ENCODE data around the gene ICAM5. TPM values are rescaled to one million over a fixed set of nuclear protein-coding genes. Genes with fewer than 3 reads are reported as not detected.
A peak's percentile ranks its signal among the peaks of the same experiment; 100 is the strongest.

The ICAM5 gene
- total RNA-seq, 3 donors from 2014 or later = 0.69 to 1.4 (median 0.73) TPM

- DNase-seq (no peak), ATAC-seq (no peak)
- intact Hi-C loops (cut with DNase I, micrococcal nuclease) = no loop called here
- TF ChIP-seq, protein P1, sequence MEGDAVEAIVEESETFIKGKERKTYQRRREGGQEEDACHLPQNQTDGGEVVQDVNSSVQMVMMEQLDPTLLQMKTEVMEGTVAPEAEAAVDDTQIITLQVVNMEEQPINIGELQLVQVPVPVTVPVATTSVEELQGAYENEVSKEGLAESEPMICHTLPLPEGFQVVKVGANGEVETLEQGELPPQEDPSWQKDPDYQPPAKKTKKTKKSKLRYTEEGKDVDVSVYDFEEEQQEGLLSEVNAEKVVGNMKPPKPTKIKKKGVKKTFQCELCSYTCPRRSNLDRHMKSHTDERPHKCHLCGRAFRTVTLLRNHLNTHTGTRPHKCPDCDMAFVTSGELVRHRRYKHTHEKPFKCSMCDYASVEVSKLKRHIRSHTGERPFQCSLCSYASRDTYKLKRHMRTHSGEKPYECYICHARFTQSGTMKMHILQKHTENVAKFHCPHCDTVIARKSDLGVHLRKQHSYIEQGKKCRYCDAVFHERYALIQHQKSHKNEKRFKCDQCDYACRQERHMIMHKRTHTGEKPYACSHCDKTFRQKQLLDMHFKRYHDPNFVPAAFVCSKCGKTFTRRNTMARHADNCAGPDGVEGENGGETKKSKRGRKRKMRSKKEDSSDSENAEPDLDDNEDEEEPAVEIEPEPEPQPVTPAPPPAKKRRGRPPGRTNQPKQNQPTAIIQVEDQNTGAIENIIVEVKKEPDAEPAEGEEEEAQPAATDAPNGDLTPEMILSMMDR (IDR thresholded peaks at IDR 0.05) = no peak
- Histone ChIP-seq H3K36me3 (ENCODE audit: low read depth) (peaks cover 17% of the 10 kb centered on the region), H3K4me1 (ENCODE audit: low read depth) (peaks cover 20% of the 10 kb centered on the region), H3K4me3 (no peak overlapping the region), H3K9me3 (no peaks in the 10 kb centered on the region)
These were observed 38.0 kb downstream of the ICAM5 start for GRCh38 chr19:10327793-10328192.

GRCh38 chr19:10328558-10329429 is 39.0 kb downstream of the ICAM5 start:
- peaks cover 14% of the 10 kb centered on the region for H3K4me1 ChIP-seq (ENCODE audit: low read depth)
- no peak for ATAC-seq
- DNase-seq = no peak
- H3K36me3 ChIP-seq (ENCODE audit: low read depth) = peaks cover 17% of the 10 kb centered on the region
- intact Hi-C loops (cut with DNase I, micrococcal nuclease) = no loop called here
- no peak overlapping the region for H3K4me3 ChIP-seq
- no peaks in the 10 kb centered on the region for H3K9me3 ChIP-seq
- TF ChIP-seq, protein P1 (IDR thresholded peaks at IDR 0.05) = no peak

- no peak for DNase-seq
- no peak for ATAC-seq
- intact Hi-C loops (cut with DNase I, micrococcal nuclease) = no loop called here
- Histone ChIP-seq H3K4me1 (ENCODE audit: low read depth) (peaks cover 14% of the 10 kb centered on the region), H3K9me3 (no peaks in the 10 kb centered on the region), H3K4me3 (no peak overlapping the region), H3K36me3 (ENCODE audit: low read depth) (peaks cover 17% of the 10 kb centered on the region)
- TF ChIP-seq, protein P1 (IDR thresholded peaks at IDR 0.05) = no peak
These were observed 39.8 kb downstream of the ICAM5 start for GRCh38 chr19:10329555-10329954.

DNA sequence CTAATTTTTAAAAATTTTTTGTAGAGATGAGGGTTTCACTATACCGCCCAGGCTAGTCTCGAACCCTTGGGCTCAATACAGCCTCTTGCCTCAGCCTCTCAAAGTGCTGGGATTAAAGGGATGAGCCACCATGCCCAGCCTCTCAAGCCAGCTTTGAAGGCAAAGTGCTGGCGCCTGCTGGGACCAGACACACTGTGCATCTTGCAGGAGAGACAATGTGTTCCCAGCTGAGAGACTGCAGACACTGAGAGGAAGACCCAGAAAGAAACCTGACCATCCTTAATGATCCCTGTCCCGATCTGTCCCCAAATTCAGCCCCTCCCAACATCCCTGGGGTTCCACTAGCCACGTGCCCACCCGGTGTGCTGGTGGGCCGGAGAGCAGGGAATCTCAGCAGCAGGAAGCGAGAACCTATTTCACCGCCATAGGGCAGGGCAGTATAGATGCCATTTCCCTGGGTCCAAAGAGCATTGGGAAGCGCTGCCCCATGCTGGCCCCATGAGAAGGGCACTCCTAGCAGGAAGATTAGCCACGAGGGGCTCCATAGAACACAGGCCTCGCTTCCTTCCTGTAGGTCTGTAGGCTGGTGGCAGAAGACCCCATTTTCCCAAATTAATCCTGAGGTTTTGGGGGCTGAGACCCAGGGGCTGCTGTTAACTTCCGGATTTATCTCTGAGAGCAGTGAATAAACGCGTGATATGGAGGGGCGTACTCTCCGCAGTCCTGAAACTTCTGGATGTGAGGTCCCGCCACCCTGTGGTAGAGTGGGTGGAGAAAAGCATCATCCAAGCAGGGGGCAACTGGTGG is 42.6 kb downstream of the ICAM5 start:
- peak overlapping the region; percentile 75 for H3K4me3 ChIP-seq
- H3K9me3 ChIP-seq = no peaks in the 10 kb centered on the region
- intact Hi-C loops (cut with DNase I, micrococcal nuclease) = no loop called here
- ATAC-seq (peak; percentile 54), DNase-seq (peak in 2 of 3 donors; percentile 70 to 71)
- H3K36me3 ChIP-seq (ENCODE audit: low read depth) = peaks cover 11% of the 10 kb centered on the region
- H3K4me1 ChIP-seq (ENCODE audit: low read depth) = peaks cover 19% of the 10 kb centered on the region
- TF ChIP-seq, protein P1 (IDR thresholded peaks at IDR 0.05) = no peak

DNA sequence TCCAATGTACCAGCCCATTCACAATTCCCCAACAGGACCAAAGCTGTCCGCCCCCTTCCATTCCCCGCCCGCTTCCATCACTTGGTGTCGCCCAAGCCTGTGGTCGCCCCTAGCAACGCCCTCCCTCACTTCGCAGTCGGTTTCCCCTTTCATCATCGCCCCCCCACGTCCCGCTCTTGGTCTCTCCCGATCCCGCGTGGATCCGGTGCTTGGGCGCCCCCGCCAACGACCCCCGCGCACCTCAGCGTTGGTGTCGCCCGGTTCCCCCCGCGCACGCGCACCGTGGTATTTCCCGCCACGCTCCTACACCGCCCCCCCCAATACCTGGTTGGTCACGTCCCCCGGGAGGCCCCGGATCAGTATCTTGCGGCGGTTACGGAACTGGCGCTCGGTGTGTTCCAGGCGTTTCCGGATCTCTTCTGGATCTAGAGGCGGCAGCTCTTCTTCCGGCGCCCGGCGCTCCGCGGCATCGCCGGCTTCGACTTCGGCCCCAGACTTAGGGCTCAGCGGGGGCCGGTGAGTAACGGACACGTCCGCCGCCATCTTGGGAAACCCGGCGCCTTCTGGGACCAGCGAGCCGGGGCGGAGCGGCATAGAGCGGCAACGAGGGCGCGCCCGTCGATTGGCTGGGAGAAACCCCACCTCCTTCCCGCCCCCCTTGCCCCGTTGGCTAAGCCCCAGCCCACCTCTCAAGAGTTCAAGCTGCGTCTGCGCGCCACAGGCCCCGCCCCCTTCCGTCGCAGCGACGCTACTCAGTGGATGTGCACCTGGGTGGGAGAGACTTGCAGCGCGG is 43.4 kb downstream of the ICAM5 start, which contains the start of gene RAVER1:
Gene RAVER1 (minus strand): TSS at position 565 of the 793 bp plus-strand sequence. CDS start 22 bp downstream, at position 543.
- intact Hi-C loops (cut with DNase I, micrococcal nuclease) = no loop called here
- ATAC-seq = peak; percentile 90
- Histone ChIP-seq H3K4me3 (peak within 1 kb of the TSS; percentile 75), H3K4me1 (ENCODE audit: low read depth) (peaks cover 19% of the 10 kb centered on the region), H3K9me3 (no peaks in the 10 kb centered on the region), H3K36me3 (ENCODE audit: low read depth) (peaks cover 6% of the 10 kb centered on the region)
- DNase-seq = peak; percentile 98 to 99 (median 99)
- TF ChIP-seq, protein P1 (IDR thresholded peaks at IDR 0.05) = no peak

Measured in mucosa of descending colon (tissue), 3 donors.